Activated CD8-positive, alpha-beta memory T cell treated with anti-CD3 and anti-CD28 coated beads, Interleukin-2, amount 10 ng/mL, durations not matched to agents 7 days and 5 days (primary cell): ENCODE results near the gene TMEM69. TPM values are rescaled to one million over a fixed set of nuclear protein-coding genes. Genes with fewer than 3 reads are reported as not detected.
"Not testable (repeated sequence)": the region's sequence is repeated elsewhere in the genome, so short reads cannot be mapped to it uniquely, and the experiment has no call there.

ENCODE experiments used
- ATAC-seq: fragments of 150-1000 bp; cut with Tn5 transposase; one replicate; pipeline ENCODE4 v1.10.0; 2021; ENCODE audit warnings: moderate library complexity
- CTCF ChIA-PET: fragments of 350-600 bp; sonication (Branson Sonifier 250); formaldehyde crosslinking; loops from one replicate; lab custom pipeline; 2021; ENCODE audit warnings: antibody characterized with exemption; lab: Charles Lee
- DNase-seq: peaks from one replicate; pipeline ENCODE4 v3.0.0-alpha.2; 2020
- H3K27ac Mint-ChIP-seq: one replicate; pipeline ENCODE4 v1.8.0; 2021; ENCODE audit warnings: mild to moderate bottlenecking, mixed read lengths
- H3K27me3 Mint-ChIP-seq: one replicate; pipeline ENCODE4 v1.8.0; 2021; ENCODE audit warnings: mixed read lengths
- H3K36me3 Mint-ChIP-seq: one replicate; pipeline ENCODE4 v1.8.0; 2021; ENCODE audit warnings: mild to moderate bottlenecking, mixed read lengths
- H3K4me1 Mint-ChIP-seq: one replicate; pipeline ENCODE4 v1.8.0; 2021; ENCODE audit warnings: mixed read lengths
- H3K4me3 Mint-ChIP-seq: one replicate; pipeline ENCODE4 v1.8.0; 2021; ENCODE audit warnings: mild to moderate bottlenecking, moderate library complexity, mixed read lengths
- H3K9me3 Mint-ChIP-seq: one replicate; pipeline ENCODE4 v1.8.0; 2022; ENCODE audit warnings: low read depth, mixed read lengths
- total RNA-seq, 2 experiments: library from RNA; stranded (reverse); gene quantifications; one replicate each; pipeline ENCODE4 v1.2.3, GENCODE V29; 2021

The TMEM69 gene
- total RNA-seq, 2 experiments from 2014 or later, result 20.9 to 24.0 TPM

DNA sequence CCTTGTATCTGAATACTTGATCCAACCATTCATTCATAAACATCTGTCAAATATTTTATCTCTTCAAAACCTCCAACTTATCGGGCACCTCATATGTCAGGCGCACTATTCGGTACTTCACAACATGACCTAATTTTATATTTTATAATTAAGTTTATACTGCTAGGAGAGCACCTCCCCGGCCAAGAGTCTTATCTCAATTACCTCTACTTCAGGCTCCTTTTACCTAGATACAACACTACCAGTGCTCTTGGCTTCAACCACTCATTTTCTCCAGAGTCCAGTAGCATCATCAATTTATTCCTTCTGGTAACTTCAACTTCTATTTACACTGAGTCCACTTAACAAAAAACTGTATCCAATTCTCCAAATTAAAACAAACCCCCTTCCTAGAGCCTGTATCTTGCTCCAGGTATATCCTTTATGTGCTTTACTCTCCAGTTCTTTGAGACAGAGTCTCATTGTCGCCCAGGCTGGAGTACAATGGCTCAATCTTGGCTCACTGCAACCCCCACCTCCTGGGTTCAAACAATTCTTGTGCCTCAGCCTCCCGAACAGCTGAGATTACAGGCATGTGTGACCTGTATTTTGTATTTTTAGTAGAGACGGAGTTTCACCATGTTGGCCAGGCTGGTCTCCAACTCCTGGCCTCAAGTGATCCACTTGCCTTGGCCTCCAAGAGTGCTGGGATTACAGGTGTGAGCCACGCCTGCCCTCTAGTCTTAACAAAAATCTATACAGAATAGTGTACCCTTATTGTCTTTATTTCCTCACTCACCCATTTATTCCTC lies 20.5 kb upstream of the TMEM69 start:
- Mint-ChIP-seq H3K36me3 (peaks cover 20% of the 10 kb centered on the region), H3K4me3 (no peak overlapping the region), H3K27me3 (no peaks in the 10 kb centered on the region), H3K27ac (no peak overlapping the region), H3K4me1 (peaks cover 12% of the 10 kb centered on the region), H3K9me3 (no peaks in the 10 kb centered on the region)
- CTCF ChIA-PET, result no interaction called here
- no peak for ATAC-seq
- no peak for DNase-seq

DNA sequence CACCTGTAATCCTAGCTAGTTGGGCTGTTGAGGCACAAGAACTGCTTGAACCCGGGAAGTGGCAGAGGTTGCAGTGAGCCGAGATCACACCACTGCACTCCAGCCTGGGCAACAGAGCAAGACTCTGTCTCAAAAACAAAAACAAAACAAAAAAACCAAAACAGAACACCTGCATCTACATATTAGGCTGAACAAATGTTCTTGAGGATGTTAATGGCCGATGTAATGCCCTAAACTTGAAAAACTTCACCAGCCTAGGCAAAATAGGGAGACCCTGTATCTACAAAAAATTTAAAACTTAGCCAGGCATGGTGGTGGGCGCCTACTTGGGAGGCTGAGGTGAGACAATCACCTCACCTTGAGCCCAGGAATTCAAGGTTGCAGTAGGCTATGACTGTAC lies 19.5 kb upstream of the TMEM69 start:
- H3K9me3 Mint-ChIP-seq, result no peaks in the 10 kb centered on the region
- ATAC-seq, result no peak

DNA sequence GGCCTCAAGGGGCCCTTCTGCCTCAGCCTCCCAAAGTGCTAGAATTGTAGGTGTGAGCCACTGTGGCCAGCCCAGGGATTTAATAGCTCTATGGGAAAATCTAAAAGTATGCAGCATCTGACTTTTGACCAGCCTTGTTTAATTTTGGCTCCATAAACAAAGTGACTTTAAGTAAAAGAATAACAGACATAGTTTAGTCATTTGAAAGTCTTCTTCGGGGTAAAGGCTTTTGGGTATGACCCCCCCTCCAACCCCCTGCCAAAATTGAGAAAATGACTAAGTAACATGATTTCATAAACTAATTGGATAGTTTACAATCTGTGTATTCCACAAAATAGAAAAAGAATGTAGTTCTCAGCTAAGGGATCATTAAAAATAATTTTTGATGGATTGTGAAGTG lies 18.6 kb upstream of the TMEM69 start:
- H3K27ac Mint-ChIP-seq, result no peak overlapping the region
- DNase-seq, result no peak
- CTCF ChIA-PET, result no interaction called here
- peaks cover 11% of the 10 kb centered on the region for H3K4me1 Mint-ChIP-seq
- no peaks in the 10 kb centered on the region for H3K9me3 Mint-ChIP-seq
- H3K4me3 Mint-ChIP-seq, result no peak overlapping the region
- H3K36me3 Mint-ChIP-seq, result peaks cover 27% of the 10 kb centered on the region
- no peaks in the 10 kb centered on the region for H3K27me3 Mint-ChIP-seq
- no peak for ATAC-seq

More for the DNA sequence above, 19.5 kb upstream of the TMEM69 start:
- no peak for DNase-seq
- CTCF ChIA-PET, result no interaction called here
- Mint-ChIP-seq H3K27me3 (no peaks in the 10 kb centered on the region), H3K36me3 (peaks cover 26% of the 10 kb centered on the region), H3K27ac (no peak overlapping the region), H3K4me1 (peaks cover 11% of the 10 kb centered on the region), H3K4me3 (no peak overlapping the region)

DNA sequence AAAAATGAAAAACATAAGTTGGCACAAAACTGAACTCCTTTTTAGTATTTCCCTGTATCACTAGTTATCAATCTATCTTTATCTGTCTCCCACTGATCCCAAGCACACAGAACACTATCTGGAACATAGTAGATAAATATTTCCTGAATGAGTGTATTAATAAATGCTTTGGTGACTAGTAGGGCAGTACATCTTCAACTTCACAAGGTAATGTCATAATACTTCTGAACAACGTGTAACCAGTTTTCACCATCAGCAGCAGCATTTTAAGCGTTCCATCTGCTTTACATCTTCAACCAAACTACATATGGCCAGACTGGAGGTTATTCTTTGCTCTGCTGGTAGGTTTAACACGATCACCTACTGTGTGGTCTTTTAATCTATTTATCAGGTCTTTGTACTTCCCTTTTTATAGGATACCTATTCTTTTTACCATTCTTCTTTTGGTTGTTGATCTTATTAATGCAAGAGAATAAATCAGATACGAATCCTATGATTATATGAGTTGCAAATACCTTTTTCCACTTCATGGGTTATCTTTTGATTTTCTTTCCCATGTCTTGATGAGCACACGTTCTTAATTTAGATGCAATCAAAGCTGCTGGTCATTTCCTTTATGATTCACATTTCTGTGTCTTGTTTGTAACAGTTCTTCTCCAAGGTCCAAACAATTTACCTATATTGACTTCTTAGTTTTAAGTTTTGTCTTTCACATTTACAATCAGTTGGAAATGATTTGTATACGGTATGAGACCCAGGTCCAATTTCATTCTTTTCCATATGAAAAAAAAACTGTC lies 17.9 kb upstream of the TMEM69 start:
- Mint-ChIP-seq H3K4me1 (peaks cover 12% of the 10 kb centered on the region), H3K36me3 (peaks cover 29% of the 10 kb centered on the region), H3K4me3 (no peak overlapping the region), H3K9me3 (no peaks in the 10 kb centered on the region), H3K27me3 (no peaks in the 10 kb centered on the region), H3K27ac (no peak overlapping the region)
- CTCF ChIA-PET, result interaction anchor here (0.6 to 1.5 kb wide), 2 partner anchors 17 to 85 kb away, joined by 3 to 4 read pairs; partner anchors contain the start of gene GPBP1L1
- DNase-seq, result no peak
- no peak for ATAC-seq

DNA sequence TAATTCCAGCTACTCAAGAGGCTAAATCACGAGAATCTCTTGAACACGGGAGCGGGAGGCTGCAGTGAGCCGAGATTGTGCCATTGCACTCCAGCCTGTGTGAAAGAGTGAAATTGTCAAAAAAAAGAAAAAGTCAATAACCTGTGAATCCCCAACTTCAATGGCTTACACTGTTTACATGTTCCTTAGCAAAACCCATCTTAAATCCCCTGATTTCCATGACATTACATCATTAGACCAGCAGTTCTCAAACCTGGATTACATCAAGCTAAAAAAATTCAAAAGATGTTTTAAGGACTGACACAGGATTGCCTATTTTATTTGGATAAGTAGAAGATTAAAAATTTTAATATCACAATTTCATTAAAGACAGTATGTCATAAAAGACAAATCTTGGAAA lies 14.0 kb upstream of the TMEM69 start:
- Mint-ChIP-seq H3K9me3 (no peaks in the 10 kb centered on the region), H3K4me1 (peaks cover 13% of the 10 kb centered on the region), H3K27ac (no peak overlapping the region), H3K27me3 (no peaks in the 10 kb centered on the region), H3K4me3 (no peak overlapping the region), H3K36me3 (peaks cover 17% of the 10 kb centered on the region)
- DNase-seq, result no peak
- ATAC-seq, result no peak
- CTCF ChIA-PET, result interaction anchor here (1.5 kb wide), 1 partner anchor 12 kb away, joined by 3 read pairs; the partner anchor contains the start of gene GPBP1L1

DNA sequence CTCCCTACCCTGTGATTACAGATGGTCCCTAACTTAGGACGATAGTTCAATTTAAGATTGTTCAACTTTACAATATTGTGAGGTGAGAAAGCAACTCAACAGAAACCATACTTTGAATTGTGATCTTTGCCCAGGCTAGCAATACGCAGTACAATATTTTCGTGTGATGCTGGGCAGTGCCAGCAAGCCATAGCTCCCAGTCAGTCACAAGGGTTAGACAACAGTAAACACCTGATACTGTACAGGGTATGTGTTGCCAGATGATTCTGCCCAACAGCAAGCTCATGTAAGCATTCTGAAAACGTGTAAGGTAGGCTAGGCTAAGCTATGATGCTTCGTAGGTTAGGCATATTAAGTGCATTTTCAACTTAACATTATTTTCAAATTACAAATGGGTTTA lies 13.5 kb upstream of the TMEM69 start:
- Mint-ChIP-seq H3K9me3 (no peaks in the 10 kb centered on the region), H3K4me1 (peaks cover 19% of the 10 kb centered on the region), H3K36me3 (peaks cover 20% of the 10 kb centered on the region), H3K27ac (no peak overlapping the region), H3K27me3 (no peaks in the 10 kb centered on the region), H3K4me3 (no peak overlapping the region)
- no peak for DNase-seq
- no peak for ATAC-seq
- CTCF ChIA-PET, result interaction anchor here (1.5 kb wide), 1 partner anchor 12 kb away, joined by 3 read pairs; the partner anchor contains the start of gene GPBP1L1

DNA sequence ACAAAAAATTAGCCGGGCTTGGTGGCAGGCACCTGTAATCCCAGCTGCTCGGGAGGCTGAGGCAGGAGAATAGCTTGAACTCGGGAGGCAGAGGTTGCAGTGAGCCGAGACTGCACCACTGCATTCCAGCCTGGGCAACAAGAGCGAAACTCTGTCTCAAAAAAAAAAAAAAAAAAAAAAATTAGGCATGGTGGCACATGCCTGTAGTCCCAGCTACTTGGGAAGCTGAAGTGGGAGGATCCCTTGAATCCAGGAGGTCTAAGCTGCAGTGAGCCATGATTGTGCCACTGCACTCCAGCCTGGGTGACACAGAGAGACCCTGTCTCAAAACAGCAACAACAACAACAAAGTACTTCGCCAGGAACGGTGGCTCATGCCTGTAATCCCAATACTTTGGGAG lies 11.4 kb upstream of the TMEM69 start:
- H3K9me3 Mint-ChIP-seq, H3K27ac Mint-ChIP-seq, ATAC-seq, DNase-seq, H3K4me3 Mint-ChIP-seq, H3K27me3 Mint-ChIP-seq, CTCF ChIA-PET: not testable (repeated sequence)
- H3K36me3 Mint-ChIP-seq, result peaks cover 19% of the 10 kb centered on the region
- H3K4me1 Mint-ChIP-seq, result peaks cover 27% of the 10 kb centered on the region

DNA sequence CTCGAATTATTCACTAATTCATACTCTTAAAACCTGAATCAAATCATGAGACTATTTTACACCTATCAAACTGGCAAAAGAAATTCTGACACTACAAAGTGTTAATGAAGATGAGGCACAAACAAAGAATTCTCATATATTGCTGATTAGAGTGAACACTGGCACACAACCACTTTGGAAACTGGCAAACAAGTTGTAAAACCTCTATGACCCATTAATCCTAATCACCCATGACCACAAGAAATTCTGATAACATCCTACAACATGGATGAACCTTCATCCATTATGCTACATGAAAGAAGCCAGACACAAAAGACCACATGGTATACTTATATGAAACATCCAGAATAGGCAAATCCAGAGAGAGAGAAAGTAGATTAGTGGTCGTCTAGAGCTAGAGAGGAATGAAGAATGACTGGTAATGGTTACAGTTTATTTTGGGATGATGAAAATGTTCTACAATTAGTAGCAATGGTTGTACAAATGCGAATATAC lies 10.2 kb upstream of the TMEM69 start:
- H3K36me3 Mint-ChIP-seq, result peaks cover 15% of the 10 kb centered on the region
- H3K27ac Mint-ChIP-seq, result no peak overlapping the region
- no peak overlapping the region for H3K4me3 Mint-ChIP-seq
- CTCF ChIA-PET, result no interaction called here
- DNase-seq, result no peak
- H3K4me1 Mint-ChIP-seq, result peaks cover 34% of the 10 kb centered on the region
- no peak for ATAC-seq
- H3K27me3 Mint-ChIP-seq, result no peaks in the 10 kb centered on the region
- H3K9me3 Mint-ChIP-seq, result no peaks in the 10 kb centered on the region

DNA sequence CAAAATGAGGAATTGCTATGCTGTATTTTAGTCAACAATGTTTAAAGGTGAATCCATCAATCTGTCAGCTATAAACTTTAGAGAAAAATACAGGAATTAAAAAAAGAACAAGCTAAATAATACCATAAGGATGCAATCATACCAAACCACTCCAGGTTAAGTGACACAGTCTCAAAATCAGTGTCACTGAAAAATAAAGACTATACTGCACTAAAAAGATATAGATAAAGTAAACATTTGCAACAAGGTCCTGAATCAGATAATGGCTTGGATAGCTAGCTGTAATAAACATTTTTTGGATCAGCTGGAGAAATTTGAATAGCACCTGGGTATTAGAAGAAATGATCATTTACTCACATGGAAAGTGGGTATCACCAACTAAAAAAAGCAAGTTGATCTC lies 9.5 kb upstream of the TMEM69 start:
- no peak overlapping the region for H3K27ac Mint-ChIP-seq
- DNase-seq (no peak), ATAC-seq (no peak)
- peaks cover 12% of the 10 kb centered on the region for H3K36me3 Mint-ChIP-seq
- H3K4me1 Mint-ChIP-seq, result peaks cover 33% of the 10 kb centered on the region
- no peaks in the 10 kb centered on the region for H3K27me3 Mint-ChIP-seq
- CTCF ChIA-PET, result no interaction called here
- no peaks in the 10 kb centered on the region for H3K9me3 Mint-ChIP-seq
- H3K4me3 Mint-ChIP-seq, result no peak overlapping the region

DNA sequence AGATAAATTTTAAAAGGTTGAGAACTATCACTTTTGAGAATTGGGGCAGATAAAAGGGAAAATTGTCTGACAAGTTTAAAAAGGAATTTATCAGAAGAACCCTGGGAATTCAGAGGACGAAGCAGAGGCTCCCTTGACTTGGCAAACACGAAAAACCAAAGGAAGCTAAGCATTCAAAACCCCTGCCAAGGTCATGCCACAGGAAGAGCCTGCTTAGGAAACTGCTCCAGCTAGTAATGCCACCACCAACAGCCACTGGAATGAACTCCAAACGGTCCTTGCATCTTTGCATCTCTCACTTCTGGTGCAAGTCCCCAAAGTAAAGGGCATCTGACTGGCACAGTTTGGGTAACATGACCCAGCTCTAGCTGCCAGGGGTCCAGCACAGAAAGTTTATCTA lies 8.9 kb upstream of the TMEM69 start:
- no peak overlapping the region for H3K27ac Mint-ChIP-seq
- ATAC-seq (no peak), DNase-seq (no peak)
- H3K27me3 Mint-ChIP-seq, result no peaks in the 10 kb centered on the region
- peaks cover 33% of the 10 kb centered on the region for H3K4me1 Mint-ChIP-seq
- peaks cover 10% of the 10 kb centered on the region for H3K36me3 Mint-ChIP-seq
- no peak overlapping the region for H3K4me3 Mint-ChIP-seq
- CTCF ChIA-PET, result no interaction called here
- H3K9me3 Mint-ChIP-seq, result no peaks in the 10 kb centered on the region

DNA sequence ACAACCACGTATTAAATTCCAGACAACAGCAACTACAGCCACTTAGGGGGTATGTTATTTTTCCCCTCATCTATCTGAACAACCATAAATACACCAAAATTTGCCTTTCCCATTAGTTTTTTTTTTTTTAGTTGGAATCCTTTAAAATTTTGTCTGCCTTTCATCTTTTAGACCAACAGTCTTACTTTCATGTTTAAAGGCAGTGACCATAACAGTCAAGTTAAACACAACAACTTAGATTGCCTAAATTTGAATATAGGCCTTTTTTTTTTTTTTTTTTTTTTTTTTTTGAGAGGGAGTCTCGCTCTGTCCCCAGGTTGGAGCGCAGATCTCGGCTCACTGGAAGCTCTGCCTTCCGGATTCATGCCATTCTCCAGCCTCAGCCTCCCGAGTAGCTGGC lies 5.0 kb upstream of the TMEM69 start:
- Mint-ChIP-seq H3K4me1 (peaks cover 38% of the 10 kb centered on the region), H3K36me3 (peaks cover 13% of the 10 kb centered on the region), H3K27me3 (no peaks in the 10 kb centered on the region), H3K27ac (no peak overlapping the region), H3K9me3 (no peaks in the 10 kb centered on the region), H3K4me3 (no peak overlapping the region)
- CTCF ChIA-PET, result interaction anchor here (1.0 kb wide), 1 partner anchor 10 kb away, joined by 3 read pairs; no protein-coding TSS in a partner anchor
- no peak for ATAC-seq
- DNase-seq, result no peak

DNA sequence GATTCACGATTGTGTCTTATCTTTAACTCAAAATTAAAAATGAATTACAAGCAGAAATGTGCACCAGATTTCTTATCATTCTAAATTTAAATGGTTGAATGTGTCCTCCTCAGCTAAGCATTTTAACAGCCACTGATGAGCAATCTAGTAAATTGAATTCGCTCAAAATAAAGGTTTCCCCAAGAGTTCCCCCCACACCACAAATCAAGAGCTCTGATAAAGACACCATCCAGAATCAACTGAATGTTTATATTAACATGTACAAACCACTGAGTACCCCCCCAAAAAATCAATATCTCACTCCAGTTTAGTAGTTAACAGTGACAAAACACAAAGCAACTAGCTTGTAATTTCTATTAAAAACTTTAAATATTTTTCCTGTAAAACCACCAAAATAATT lies 3.6 kb upstream of the TMEM69 start:
- peak overlapping the region; percentile 61 for H3K27ac Mint-ChIP-seq

DNA sequence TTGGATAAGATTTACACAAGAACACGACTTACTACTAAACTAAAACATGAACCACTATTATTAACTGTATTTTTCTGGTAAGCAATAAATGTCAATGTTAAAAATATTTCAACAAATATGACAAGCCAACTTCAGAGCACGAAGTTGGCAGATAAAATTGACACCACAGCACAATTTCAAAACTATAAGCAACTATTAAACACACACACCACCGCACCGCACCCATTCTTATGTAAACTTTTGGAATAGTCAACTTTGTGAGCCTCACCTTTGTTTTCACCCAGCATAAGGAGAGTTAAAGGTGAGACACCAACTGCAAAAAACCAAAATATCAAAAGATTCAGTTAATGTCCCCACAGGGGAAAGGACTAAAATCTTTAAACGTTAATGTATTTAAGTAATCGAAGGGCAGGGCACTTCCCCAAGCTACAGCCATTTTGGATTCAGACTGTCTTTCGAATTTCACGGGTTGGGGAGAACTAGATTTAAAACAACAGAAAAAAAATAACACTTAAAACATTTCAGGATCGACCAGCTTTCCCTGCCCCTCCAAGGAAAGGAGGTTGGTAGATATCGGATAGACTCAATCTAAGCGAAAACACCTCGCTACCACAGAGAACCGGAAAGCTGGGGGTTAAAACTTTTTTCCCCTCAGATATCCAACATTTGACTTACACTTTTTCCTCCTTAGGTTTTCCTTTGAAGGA lies 2.5 kb upstream of the TMEM69 start:
- DNase-seq (no peak), ATAC-seq (no peak)
- Mint-ChIP-seq H3K27ac (peak overlapping the region; percentile 98), H3K27me3 (no peaks in the 10 kb centered on the region), H3K9me3 (no peaks in the 10 kb centered on the region), H3K36me3 (peaks cover 13% of the 10 kb centered on the region), H3K4me1 (peaks cover 43% of the 10 kb centered on the region), H3K4me3 (peak overlapping the region; percentile 91)
- CTCF ChIA-PET, result interaction anchor here (0.6 to 1.8 kb wide), 8 partner anchors 9 to 559 kb away, joined by 3 to 4 read pairs (median 3); no protein-coding TSS in a partner anchor

More for the DNA sequence above, 3.6 kb upstream of the TMEM69 start:
- H3K4me1 Mint-ChIP-seq, result peaks cover 38% of the 10 kb centered on the region
- peak overlapping the region; percentile 63 for H3K4me3 Mint-ChIP-seq
- H3K9me3 Mint-ChIP-seq, result no peaks in the 10 kb centered on the region
- CTCF ChIA-PET, result no interaction called here
- no peak for ATAC-seq
- no peaks in the 10 kb centered on the region for H3K27me3 Mint-ChIP-seq
- peaks cover 13% of the 10 kb centered on the region for H3K36me3 Mint-ChIP-seq
- DNase-seq, result no peak
